Measurements from ENCODE around the gene C1orf210.

The C1orf210 gene

DNA sequence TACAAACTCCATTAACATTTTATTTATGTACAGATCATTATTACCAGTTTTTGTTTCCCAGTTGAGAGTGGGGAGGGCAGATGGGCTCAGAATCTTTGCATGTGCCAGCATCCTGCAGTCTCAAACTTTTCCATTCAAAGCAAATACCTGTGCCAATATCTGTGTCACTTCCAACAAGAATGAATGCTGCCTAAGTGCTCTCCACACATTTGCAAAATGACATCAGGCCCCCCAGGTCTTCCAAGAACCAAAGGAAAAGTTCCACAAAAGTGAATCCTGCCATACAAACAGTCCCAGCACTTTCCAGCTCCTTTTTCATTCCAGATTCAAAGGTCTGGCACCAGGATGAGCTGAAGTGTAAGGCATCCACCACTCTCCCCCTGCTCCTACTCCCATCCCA lies 13.7 kb upstream of the C1orf210 start:
- TF ChIP-seq, protein P1, sequence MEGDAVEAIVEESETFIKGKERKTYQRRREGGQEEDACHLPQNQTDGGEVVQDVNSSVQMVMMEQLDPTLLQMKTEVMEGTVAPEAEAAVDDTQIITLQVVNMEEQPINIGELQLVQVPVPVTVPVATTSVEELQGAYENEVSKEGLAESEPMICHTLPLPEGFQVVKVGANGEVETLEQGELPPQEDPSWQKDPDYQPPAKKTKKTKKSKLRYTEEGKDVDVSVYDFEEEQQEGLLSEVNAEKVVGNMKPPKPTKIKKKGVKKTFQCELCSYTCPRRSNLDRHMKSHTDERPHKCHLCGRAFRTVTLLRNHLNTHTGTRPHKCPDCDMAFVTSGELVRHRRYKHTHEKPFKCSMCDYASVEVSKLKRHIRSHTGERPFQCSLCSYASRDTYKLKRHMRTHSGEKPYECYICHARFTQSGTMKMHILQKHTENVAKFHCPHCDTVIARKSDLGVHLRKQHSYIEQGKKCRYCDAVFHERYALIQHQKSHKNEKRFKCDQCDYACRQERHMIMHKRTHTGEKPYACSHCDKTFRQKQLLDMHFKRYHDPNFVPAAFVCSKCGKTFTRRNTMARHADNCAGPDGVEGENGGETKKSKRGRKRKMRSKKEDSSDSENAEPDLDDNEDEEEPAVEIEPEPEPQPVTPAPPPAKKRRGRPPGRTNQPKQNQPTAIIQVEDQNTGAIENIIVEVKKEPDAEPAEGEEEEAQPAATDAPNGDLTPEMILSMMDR (conservative IDR thresholded peaks at IDR 0.05; ENCODE audit: low read length) = no peak
- no peak for TF ChIP-seq EZH2phosphoT487 (IDR thresholded peaks at IDR 0.05; ENCODE audit: borderline replicate concordance)
- no peaks in the 10 kb centered on the region for H3K9me2 ChIP-seq (replicated peaks; ENCODE audit: low read depth, low read length)
- no peaks in the 10 kb centered on the region for H3F3A ChIP-seq (ENCODE audit: low read depth)
- peaks cover 22% of the 10 kb centered on the region for H3K4me1 ChIP-seq (ENCODE audit: insufficient read depth, low read length, poor library complexity, severe bottlenecking)
- no peaks in the 10 kb centered on the region for H3K36me3 ChIP-seq (ENCODE audit: insufficient read depth, low read length)
- H3K79me2 ChIP-seq (ENCODE audit: insufficient read depth, low read length) = no peaks in the 10 kb centered on the region
- H3K9ac ChIP-seq (ENCODE audit: low read depth, low read length, poor library complexity, severe bottlenecking) = no peak overlapping the region
- H2AFZ ChIP-seq (ENCODE audit: low read length) = no peak overlapping the region
- H3K9me3 ChIP-seq (ENCODE audit: insufficient read depth, low read depth, low read length) = no peaks in the 10 kb centered on the region
- no peaks in the 10 kb centered on the region for H3K27me3 ChIP-seq (ENCODE audit: insufficient read depth, low read length, poor library complexity, severe bottlenecking)
- H3K4me2 ChIP-seq (ENCODE audit: low read depth, low read length, poor library complexity, severe bottlenecking) = no peak overlapping the region
- no peak overlapping the region for H3K4me3 ChIP-seq (ENCODE audit: low read length, poor library complexity, severe bottlenecking)
- no peaks in the 10 kb centered on the region for H4K20me1 ChIP-seq (ENCODE audit: insufficient read depth, low read length, poor library complexity, severe bottlenecking)

DNA sequence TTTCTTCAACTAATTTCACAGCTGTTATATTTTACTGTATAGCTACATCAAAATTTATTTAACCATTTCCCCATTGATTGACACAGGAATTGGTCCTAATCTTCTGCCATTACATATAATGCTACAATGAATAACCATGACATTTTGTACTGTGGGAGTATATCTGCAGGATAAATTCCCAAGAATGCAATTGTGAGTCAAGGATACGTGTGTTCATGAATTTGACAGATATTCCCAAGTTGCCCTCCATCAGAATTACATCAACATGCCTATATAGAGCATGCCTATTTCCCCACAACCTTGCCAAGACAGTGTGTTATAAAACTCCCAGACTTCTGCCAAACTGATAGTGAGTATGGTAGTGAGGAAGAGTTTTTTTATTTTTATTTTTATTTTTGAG lies 12.7 kb upstream of the C1orf210 start:
- TF ChIP-seq, protein P1 (conservative IDR thresholded peaks at IDR 0.05; ENCODE audit: low read length) = no peak
- no peak for TF ChIP-seq EZH2phosphoT487 (IDR thresholded peaks at IDR 0.05; ENCODE audit: borderline replicate concordance)
- Histone ChIP-seq H3K4me1 (ENCODE audit: insufficient read depth, low read length, poor library complexity, severe bottlenecking) (peaks cover 22% of the 10 kb centered on the region), H3K9me2 (replicated peaks; ENCODE audit: low read depth, low read length) (no peaks in the 10 kb centered on the region), H3K4me3 (ENCODE audit: low read length, poor library complexity, severe bottlenecking) (no peak overlapping the region), H3F3A (ENCODE audit: low read depth) (no peaks in the 10 kb centered on the region), H3K36me3 (ENCODE audit: insufficient read depth, low read length) (no peaks in the 10 kb centered on the region), H3K4me2 (ENCODE audit: low read depth, low read length, poor library complexity, severe bottlenecking) (no peak overlapping the region), H4K20me1 (ENCODE audit: insufficient read depth, low read length, poor library complexity, severe bottlenecking) (no peaks in the 10 kb centered on the region), H3K27me3 (ENCODE audit: insufficient read depth, low read length, poor library complexity, severe bottlenecking) (no peaks in the 10 kb centered on the region), H2AFZ (ENCODE audit: low read length) (no peak overlapping the region), H3K79me2 (ENCODE audit: insufficient read depth, low read length) (no peaks in the 10 kb centered on the region), H3K9ac (ENCODE audit: low read depth, low read length, poor library complexity, severe bottlenecking) (no peak overlapping the region), H3K9me3 (ENCODE audit: insufficient read depth, low read depth, low read length) (no peaks in the 10 kb centered on the region)

DNA sequence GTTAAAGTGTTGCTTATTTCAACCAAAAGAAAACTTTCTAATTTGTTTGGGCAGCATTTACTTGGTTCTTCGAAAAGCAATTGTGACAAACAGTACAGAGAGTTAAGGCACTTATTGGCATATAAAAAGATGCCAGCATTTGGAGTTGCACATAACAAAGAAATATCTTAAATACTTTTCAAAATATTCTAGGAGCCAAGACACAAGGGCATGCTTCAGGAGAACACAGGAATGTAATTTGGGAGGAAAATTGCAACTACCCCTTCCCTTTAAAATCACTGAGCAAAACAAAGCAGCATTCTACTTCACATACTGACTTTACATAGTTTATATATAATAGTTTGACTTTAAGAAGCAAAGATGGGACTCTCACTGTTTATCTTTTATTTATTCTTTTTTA lies 10.8 kb upstream of the C1orf210 start:
- Histone ChIP-seq H3K27me3 (ENCODE audit: insufficient read depth, low read length, poor library complexity, severe bottlenecking) (no peaks in the 10 kb centered on the region), H3K4me2 (ENCODE audit: low read depth, low read length, poor library complexity, severe bottlenecking) (peak overlapping the region; percentile 30)

More for the DNA sequence above, 10.8 kb upstream of the C1orf210 start:
- H3K9ac ChIP-seq (ENCODE audit: low read depth, low read length, poor library complexity, severe bottlenecking) = peak overlapping the region; percentile 51
- no peak overlapping the region for H3K4me3 ChIP-seq (ENCODE audit: low read length, poor library complexity, severe bottlenecking)
- no peaks in the 10 kb centered on the region for H3K9me2 ChIP-seq (replicated peaks; ENCODE audit: low read depth, low read length)
- H3K4me1 ChIP-seq (ENCODE audit: insufficient read depth, low read length, poor library complexity, severe bottlenecking) = peaks cover 22% of the 10 kb centered on the region
- no peaks in the 10 kb centered on the region for H4K20me1 ChIP-seq (ENCODE audit: insufficient read depth, low read length, poor library complexity, severe bottlenecking)
- no peaks in the 10 kb centered on the region for H3K9me3 ChIP-seq (ENCODE audit: insufficient read depth, low read depth, low read length)
- H3F3A ChIP-seq (ENCODE audit: low read depth) = no peaks in the 10 kb centered on the region
- TF ChIP-seq, protein P1 (conservative IDR thresholded peaks at IDR 0.05; ENCODE audit: low read length) = no peak
- no peak for TF ChIP-seq EZH2phosphoT487 (IDR thresholded peaks at IDR 0.05; ENCODE audit: borderline replicate concordance)
- peak overlapping the region; percentile 83 for H2AFZ ChIP-seq (ENCODE audit: low read length)
- no peaks in the 10 kb centered on the region for H3K79me2 ChIP-seq (ENCODE audit: insufficient read depth, low read length)
- no peaks in the 10 kb centered on the region for H3K36me3 ChIP-seq (ENCODE audit: insufficient read depth, low read length)

Data from Loucy (cell line).